Parathyroid adenoma (tissue), 2 donors: ENCODE data around the gene ACACB.

Source experiments
- H2AFZ ChIP-seq: fragments of 300-600 bp; sonication (generic); one replicate; pipeline ENCODE4 v1.7.0; 2017; ENCODE audit warnings: antibody characterized with exemption, mild to moderate bottlenecking
- H3K27ac ChIP-seq: fragments of 300-600 bp; sonication (generic); one replicate; pipeline ENCODE4 v1.7.0; 2017
- H3K27me3 ChIP-seq: fragments of 300-600 bp; sonication (generic); one replicate; pipeline ENCODE4 v1.7.0; 2017; ENCODE audit warnings: low read length; ENCODE audit not compliant: control insufficient read depth, insufficient read depth
- H3K36me3 ChIP-seq: fragments of 300-600 bp; sonication (generic); one replicate; pipeline ENCODE4 v1.7.0; 2017; ENCODE audit warnings: low read length; ENCODE audit not compliant: control insufficient read depth, insufficient read depth
- H3K4me1 ChIP-seq: fragments of 300-600 bp; sonication (generic); one replicate; pipeline ENCODE4 v1.7.0; 2017; ENCODE audit warnings: control low read depth
- H3K4me2 ChIP-seq: fragments of 300-600 bp; sonication (generic); one replicate; pipeline ENCODE4 v1.7.0; 2017; ENCODE audit warnings: low read length
- H3K4me3 ChIP-seq: fragments of 300-600 bp; sonication (generic); one replicate; pipeline ENCODE4 v1.7.0; 2017; ENCODE audit warnings: low read depth, low read length
- H3K79me2 ChIP-seq: fragments of 300-600 bp; sonication (generic); one replicate; pipeline ENCODE4 v1.7.0; 2017; ENCODE audit warnings: control low read depth
- H3K9ac ChIP-seq: fragments of 300-600 bp; sonication (generic); one replicate; pipeline ENCODE4 v1.7.0; 2017; ENCODE audit warnings: mild to moderate bottlenecking
- H3K9me3 ChIP-seq: fragments of 300-600 bp; sonication (generic); one replicate; pipeline ENCODE4 v1.7.0; 2017; ENCODE audit warnings: low read length; ENCODE audit not compliant: control insufficient read depth
- TF ChIP-seq, protein P1 (sequence below): fragments of 300-600 bp; sonication (generic); IDR thresholded peaks from one replicate; pipeline ENCODE4 v1.7.0; 2017; ENCODE audit warnings: antibody characterized with exemption, mild to moderate bottlenecking
- donor health status: primary hyperparathyroidism.

The ACACB gene

GRCh38 chr12:109289004-109289403 lies 172.6 kb downstream of the ACACB start:
- H3K4me2 ChIP-seq: no peak overlapping the region
- H3K9me3 ChIP-seq: no peaks in the 10 kb centered on the region
- no peaks in the 10 kb centered on the region for H3K79me2 ChIP-seq
- TF ChIP-seq, protein P1, sequence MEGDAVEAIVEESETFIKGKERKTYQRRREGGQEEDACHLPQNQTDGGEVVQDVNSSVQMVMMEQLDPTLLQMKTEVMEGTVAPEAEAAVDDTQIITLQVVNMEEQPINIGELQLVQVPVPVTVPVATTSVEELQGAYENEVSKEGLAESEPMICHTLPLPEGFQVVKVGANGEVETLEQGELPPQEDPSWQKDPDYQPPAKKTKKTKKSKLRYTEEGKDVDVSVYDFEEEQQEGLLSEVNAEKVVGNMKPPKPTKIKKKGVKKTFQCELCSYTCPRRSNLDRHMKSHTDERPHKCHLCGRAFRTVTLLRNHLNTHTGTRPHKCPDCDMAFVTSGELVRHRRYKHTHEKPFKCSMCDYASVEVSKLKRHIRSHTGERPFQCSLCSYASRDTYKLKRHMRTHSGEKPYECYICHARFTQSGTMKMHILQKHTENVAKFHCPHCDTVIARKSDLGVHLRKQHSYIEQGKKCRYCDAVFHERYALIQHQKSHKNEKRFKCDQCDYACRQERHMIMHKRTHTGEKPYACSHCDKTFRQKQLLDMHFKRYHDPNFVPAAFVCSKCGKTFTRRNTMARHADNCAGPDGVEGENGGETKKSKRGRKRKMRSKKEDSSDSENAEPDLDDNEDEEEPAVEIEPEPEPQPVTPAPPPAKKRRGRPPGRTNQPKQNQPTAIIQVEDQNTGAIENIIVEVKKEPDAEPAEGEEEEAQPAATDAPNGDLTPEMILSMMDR: no peak
- H3K27ac ChIP-seq: no peak overlapping the region
- no peak overlapping the region for H3K4me3 ChIP-seq
- H3K36me3 ChIP-seq: no peaks in the 10 kb centered on the region
- H3K9ac ChIP-seq: no peak overlapping the region
- no peaks in the 10 kb centered on the region for H3K4me1 ChIP-seq
- no peak overlapping the region for H2AFZ ChIP-seq
- peaks cover 3% of the 10 kb centered on the region for H3K27me3 ChIP-seq

DNA sequence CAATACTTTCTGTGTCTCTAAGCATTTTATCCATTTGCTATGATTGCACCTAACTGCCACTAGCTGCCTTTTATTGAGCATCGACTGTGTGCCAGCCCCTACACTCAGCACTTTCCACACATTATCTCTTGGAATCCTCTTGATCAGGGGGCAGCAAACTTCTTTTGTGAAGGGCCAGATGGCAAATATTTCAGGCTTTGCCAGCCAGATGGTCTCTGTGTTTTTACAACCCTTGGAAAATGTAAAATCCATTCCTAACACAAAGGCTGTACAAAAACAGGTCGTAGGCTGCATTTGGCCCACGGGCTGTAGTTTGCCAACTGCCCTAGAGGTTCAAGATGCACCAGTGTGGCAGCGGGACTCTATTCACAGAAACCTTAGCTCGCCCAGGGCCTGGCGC lies 173.2 kb downstream of the ACACB start:
- Histone ChIP-seq H2AFZ (no peak overlapping the region), H3K4me3 (no peak overlapping the region), H3K27me3 (peaks cover 3% of the 10 kb centered on the region), H3K36me3 (no peaks in the 10 kb centered on the region), H3K4me2 (no peak overlapping the region), H3K9ac (no peak overlapping the region), H3K4me1 (no peaks in the 10 kb centered on the region), H3K79me2 (no peaks in the 10 kb centered on the region), H3K9me3 (no peaks in the 10 kb centered on the region), H3K27ac (no peak overlapping the region)
- TF ChIP-seq, protein P1: no peak

DNA sequence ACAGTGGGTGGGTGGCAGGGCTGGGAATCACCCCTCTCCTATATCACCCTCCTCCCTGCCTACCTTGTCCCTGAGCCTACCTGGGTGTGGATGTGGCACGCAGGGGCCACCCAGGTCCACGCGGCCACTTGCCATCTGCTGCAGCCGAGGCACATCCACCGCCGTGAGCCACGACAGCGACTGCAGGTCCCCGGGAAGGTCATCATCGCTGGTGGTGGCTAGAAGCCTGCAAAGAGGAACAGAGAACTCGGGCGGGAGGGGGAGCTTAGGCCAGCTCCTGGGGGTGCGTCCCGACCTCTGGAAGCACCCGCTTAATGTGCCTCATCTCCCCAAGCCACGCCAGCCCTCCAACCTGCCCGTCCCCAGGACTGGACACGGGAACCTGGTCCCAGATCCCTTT lies 173.7 kb downstream of the ACACB start:
- Histone ChIP-seq H3K27ac (no peak overlapping the region), H3K4me3 (no peak overlapping the region), H3K9ac (no peak overlapping the region), H3K79me2 (no peaks in the 10 kb centered on the region), H2AFZ (no peak overlapping the region), H3K4me2 (no peak overlapping the region), H3K4me1 (no peaks in the 10 kb centered on the region), H3K36me3 (no peaks in the 10 kb centered on the region), H3K9me3 (no peaks in the 10 kb centered on the region), H3K27me3 (peaks cover 3% of the 10 kb centered on the region)
- TF ChIP-seq, protein P1: no peak

- Histone ChIP-seq H3K27me3 (peaks cover 3% of the 10 kb centered on the region), H3K9me3 (no peaks in the 10 kb centered on the region), H2AFZ (peak overlapping the region; percentile 77), H3K9ac (no peak overlapping the region), H3K4me1 (no peaks in the 10 kb centered on the region), H3K4me2 (no peak overlapping the region), H3K36me3 (no peaks in the 10 kb centered on the region), H3K4me3 (no peak overlapping the region), H3K79me2 (no peaks in the 10 kb centered on the region), H3K27ac (no peak overlapping the region)
- TF ChIP-seq, protein P1: no peak
These were observed 174.7 kb downstream of the ACACB start for GRCh38 chr12:109291117-109291516.

DNA sequence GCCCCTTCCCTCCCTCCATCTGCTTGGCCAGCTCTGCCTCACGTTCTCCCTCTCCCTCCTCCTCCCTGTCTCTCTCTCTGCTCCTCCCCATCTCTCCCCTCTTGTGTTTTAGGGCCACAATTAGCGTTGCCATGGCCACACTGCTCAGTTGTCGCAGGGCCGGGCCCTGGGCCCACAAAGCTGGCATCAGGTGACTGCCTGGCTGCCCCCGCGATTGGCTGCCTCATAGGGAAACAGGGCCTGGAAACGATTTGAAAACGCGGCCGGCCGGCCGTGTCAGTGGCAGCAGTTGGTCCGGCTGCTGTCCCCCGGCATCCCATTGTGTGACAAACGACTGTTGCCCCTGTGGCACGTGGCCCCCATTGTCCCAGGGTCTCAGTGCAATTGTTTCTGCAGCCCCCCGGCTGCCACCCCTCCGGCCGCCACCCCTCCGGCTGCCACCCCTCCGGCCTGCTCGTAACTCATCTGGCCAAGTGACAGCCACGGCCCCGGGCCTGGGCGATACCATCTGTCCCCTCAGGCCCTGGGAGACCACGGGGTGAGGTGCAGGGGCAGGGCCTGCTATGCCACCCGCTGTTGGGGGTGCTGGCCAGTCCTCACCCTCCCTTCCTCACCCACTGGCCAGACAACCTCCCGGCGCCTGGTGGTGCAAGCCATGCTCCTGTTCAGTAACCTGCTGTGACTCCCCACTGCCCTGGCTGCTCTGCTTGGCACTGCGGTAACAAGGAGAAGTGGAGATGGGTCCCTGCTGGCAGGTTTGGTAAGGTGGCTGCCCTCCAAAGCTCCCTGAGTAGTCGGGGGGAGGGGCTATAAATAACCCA lies 175.3 kb downstream of the ACACB start:
- H3K4me2 ChIP-seq: no peak overlapping the region
- no peak overlapping the region for H3K27ac ChIP-seq
- H3K4me1 ChIP-seq: no peaks in the 10 kb centered on the region
- H2AFZ ChIP-seq: peak overlapping the region; percentile 77
- no peaks in the 10 kb centered on the region for H3K9me3 ChIP-seq
- H3K27me3 ChIP-seq: peaks cover 3% of the 10 kb centered on the region
- H3K9ac ChIP-seq: no peak overlapping the region
- H3K36me3 ChIP-seq: no peaks in the 10 kb centered on the region
- H3K79me2 ChIP-seq: no peaks in the 10 kb centered on the region
- TF ChIP-seq, protein P1: no peak
- no peak overlapping the region for H3K4me3 ChIP-seq
